K562 (cell line): ENCODE results near the gene TOR1A. TPM values are rescaled to one million over a fixed set of nuclear protein-coding genes. Genes with fewer than 3 reads are reported as not detected.
A peak's percentile ranks its signal among the peaks of the same experiment; 100 is the strongest.

Source experiments
- CHD1 ChIP-seq: fragments of 200-600 bp; sonication (generic); IDR thresholded peaks from one replicate; pipeline ENCODE4 v1.6.1; 2012; ENCODE audit warnings: mild to moderate bottlenecking, moderate library complexity, low read length, inconsistent platforms
- ELF4 ChIP-seq: fragments of 450-650 bp; formaldehyde crosslinking; IDR thresholded peaks from 2 replicates; pipeline ENCODE4 v1.4.0; 2022; ENCODE audit warnings: missing genetic modification characterization
- HDGF ChIP-seq: fragments of 450-650 bp; IDR thresholded peaks from 2 replicates; pipeline ENCODE4 v1.6.1; 2016
- POU5F1 ChIP-seq: fragments of 150-350 bp; IDR thresholded peaks from 2 replicates; pipeline ENCODE4 v1.6.1; 2014; ENCODE audit warnings: borderline replicate concordance, low read length, low read depth, mild to moderate bottlenecking; ENCODE audit not compliant: partially characterized antibody
- TAF15 ChIP-seq: fragments of 200-400 bp; formaldehyde crosslinking; IDR thresholded peaks from 2 replicates; pipeline ENCODE4 v1.6.1; 2017; ENCODE audit warnings: mild to moderate bottlenecking, low read depth, low read length, moderate library complexity
- ZFP36 ChIP-seq: fragments of 150-350 bp; IDR thresholded peaks from 2 replicates; pipeline ENCODE4 v1.6.1; 2018; ENCODE audit warnings: low read length, low read depth; ENCODE audit not compliant: partially characterized antibody
- polyA plus RNA-seq, 8 experiments: library from polyadenylated mRNA; depleted of rRNA in 4 of 8; stranded (reverse) in 5 of 8; unstranded in 3 of 8; fragments of >200 nt; fragmentation: Nextera tagmentation in 2 of 8; fragmentation: Illumina TruSeq in 1 of 8; extraction: Ambion mirVana in 2 of 8; extraction: Trizol in 1 of 8; gene quantifications; 2 replicates each; pipeline versions ENCODE4 v1.2.1 to v1.2.3, GENCODE V29; 2011 to 2014; ENCODE audit warnings: inconsistent platforms in 1 of 8, missing spikeins in 1 of 8
- total RNA-seq, 7 experiments: library from RNA; depleted of rRNA in 6 of 7; stranded (reverse); fragments of >200 nt in 6 of 7; fragmentation: Illumina TruSeq in 2 of 7; extraction: Trizol in 2 of 7; gene quantifications; 2 replicates each; pipeline versions ENCODE4 v1.2.1 to v1.2.3, GENCODE V29; 2011 to 2021; ENCODE audit warnings: low replicate concordance in 1 of 7
- TF ChIP-seq, protein P1 (sequence below): fragments of 250-450 bp; sonication (Bioruptor Pico); IDR thresholded peaks from 2 replicates; pipeline ENCODE4 v1.4.0; 2020; ENCODE audit warnings: mild to moderate bottlenecking
- TF ChIP-seq, protein P2 (sequence below): fragments of 250-450 bp; sonication (Bioruptor Pico); IDR thresholded peaks from 2 replicates; pipeline ENCODE4 v1.9.0; 2021; ENCODE audit warnings: mild to moderate bottlenecking, inconsistent platforms
- TF ChIP-seq, protein P3 (sequence below), 2 experiments: fragments of 450-650 bp; formaldehyde crosslinking in 1 of 2; IDR thresholded peaks; 2 replicates each; pipeline versions ENCODE4 v1.4.0 to v1.6.1; 2014 to 2020; ENCODE audit warnings: mild to moderate bottlenecking in 2 of 2, borderline replicate concordance in 1 of 2, low read depth in 1 of 2
- TF ChIP-seq, protein P4 (sequence below): fragments of 450-650 bp; formaldehyde crosslinking; IDR thresholded peaks from 2 replicates; pipeline ENCODE4 v1.4.0; 2022; ENCODE audit warnings: missing genetic modification characterization

The TOR1A gene
- total and polyA plus RNA-seq, 9 of the 15 experiments (the other 6 are each of a cell fraction or from before 2014, with no cell fraction given) = 4.5 to 85.8 (median 51.3) TPM

DNA sequence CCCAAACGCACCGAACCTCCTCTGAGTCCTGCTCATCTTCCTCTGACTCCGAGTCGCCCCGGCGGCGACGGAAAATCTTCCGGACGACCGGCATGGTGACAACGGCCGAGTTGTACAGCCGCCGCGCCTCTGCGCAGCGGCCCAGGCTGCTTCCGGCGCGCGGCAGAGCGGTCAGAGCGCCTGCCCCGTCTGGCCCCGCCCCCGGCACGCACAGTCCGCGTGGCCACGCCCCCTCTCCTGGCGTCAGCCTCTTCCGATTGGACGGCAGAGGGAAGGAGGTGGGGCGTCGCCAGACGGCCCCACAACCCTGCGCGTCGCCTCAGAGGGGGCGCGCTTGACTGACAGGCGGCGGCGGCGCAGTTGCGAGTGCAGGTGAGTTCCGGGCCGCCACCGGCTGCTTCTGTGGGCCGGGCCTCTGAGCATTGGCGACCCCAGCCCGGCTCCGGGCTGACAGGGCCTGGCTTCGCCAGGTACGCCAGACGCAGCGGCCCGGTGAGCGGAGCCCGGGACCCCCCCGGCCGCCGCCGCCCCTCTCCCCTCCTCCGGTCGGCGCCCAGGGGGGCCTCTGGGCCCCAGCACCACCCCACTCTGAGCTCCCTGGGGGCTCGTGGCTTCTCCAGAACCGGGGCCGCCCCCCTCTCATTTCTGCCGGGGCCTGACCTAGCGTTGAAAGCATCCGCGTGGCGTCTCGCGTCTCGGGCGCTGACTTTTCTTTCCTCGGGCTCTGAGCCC, 11.4 kb upstream of the TOR1A start, which contains the start of the genes C9orf78 and USP20 (continued):
- TF ChIP-seq, protein P1, sequence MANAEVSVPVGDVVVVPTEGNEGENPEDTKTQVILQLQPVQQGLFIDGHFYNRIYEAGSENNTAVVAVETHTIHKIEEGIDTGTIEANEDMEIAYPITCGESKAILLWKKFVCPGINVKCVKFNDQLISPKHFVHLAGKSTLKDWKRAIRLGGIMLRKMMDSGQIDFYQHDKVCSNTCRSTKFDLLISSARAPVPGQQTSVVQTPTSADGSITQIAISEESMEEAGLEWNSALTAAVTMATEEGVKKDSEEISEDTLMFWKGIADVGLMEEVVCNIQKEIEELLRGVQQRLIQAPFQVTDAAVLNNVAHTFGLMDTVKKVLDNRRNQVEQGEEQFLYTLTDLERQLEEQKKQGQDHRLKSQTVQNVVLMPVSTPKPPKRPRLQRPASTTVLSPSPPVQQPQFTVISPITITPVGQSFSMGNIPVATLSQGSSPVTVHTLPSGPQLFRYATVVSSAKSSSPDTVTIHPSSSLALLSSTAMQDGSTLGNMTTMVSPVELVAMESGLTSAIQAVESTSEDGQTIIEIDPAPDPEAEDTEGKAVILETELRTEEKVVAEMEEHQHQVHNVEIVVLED = peak; percentile 88
- TF ChIP-seq ELF4 (CRISPR knock-in tag) (peak; percentile 90; the same call in 1 of the 2 replicates), CHD1 (no peak), POU5F1 (peak; percentile 57), HDGF (no peak), ZFP36 (peak; percentile 6), TAF15 (no peak)
- TF ChIP-seq, protein P2, sequence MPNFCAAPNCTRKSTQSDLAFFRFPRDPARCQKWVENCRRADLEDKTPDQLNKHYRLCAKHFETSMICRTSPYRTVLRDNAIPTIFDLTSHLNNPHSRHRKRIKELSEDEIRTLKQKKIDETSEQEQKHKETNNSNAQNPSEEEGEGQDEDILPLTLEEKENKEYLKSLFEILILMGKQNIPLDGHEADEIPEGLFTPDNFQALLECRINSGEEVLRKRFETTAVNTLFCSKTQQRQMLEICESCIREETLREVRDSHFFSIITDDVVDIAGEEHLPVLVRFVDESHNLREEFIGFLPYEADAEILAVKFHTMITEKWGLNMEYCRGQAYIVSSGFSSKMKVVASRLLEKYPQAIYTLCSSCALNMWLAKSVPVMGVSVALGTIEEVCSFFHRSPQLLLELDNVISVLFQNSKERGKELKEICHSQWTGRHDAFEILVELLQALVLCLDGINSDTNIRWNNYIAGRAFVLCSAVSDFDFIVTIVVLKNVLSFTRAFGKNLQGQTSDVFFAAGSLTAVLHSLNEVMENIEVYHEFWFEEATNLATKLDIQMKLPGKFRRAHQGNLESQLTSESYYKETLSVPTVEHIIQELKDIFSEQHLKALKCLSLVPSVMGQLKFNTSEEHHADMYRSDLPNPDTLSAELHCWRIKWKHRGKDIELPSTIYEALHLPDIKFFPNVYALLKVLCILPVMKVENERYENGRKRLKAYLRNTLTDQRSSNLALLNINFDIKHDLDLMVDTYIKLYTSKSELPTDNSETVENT (CRISPR knock-in tag) = peak; percentile 64
- TF ChIP-seq, protein P3, sequence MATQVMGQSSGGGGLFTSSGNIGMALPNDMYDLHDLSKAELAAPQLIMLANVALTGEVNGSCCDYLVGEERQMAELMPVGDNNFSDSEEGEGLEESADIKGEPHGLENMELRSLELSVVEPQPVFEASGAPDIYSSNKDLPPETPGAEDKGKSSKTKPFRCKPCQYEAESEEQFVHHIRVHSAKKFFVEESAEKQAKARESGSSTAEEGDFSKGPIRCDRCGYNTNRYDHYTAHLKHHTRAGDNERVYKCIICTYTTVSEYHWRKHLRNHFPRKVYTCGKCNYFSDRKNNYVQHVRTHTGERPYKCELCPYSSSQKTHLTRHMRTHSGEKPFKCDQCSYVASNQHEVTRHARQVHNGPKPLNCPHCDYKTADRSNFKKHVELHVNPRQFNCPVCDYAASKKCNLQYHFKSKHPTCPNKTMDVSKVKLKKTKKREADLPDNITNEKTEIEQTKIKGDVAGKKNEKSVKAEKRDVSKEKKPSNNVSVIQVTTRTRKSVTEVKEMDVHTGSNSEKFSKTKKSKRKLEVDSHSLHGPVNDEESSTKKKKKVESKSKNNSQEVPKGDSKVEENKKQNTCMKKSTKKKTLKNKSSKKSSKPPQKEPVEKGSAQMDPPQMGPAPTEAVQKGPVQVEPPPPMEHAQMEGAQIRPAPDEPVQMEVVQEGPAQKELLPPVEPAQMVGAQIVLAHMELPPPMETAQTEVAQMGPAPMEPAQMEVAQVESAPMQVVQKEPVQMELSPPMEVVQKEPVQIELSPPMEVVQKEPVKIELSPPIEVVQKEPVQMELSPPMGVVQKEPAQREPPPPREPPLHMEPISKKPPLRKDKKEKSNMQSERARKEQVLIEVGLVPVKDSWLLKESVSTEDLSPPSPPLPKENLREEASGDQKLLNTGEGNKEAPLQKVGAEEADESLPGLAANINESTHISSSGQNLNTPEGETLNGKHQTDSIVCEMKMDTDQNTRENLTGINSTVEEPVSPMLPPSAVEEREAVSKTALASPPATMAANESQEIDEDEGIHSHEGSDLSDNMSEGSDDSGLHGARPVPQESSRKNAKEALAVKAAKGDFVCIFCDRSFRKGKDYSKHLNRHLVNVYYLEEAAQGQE (IDR thresholded peaks at IDR 0.05; ENCODE audit: borderline replicate concordance) = peak; percentile 37; the same call in 1 of the 2 replicates
- TF ChIP-seq, protein P3 (CRISPR knock-in tag; IDR thresholded peaks at IDR 0.05; ENCODE audit: low read depth) = peak; percentile 64
- TF ChIP-seq, protein P4, sequence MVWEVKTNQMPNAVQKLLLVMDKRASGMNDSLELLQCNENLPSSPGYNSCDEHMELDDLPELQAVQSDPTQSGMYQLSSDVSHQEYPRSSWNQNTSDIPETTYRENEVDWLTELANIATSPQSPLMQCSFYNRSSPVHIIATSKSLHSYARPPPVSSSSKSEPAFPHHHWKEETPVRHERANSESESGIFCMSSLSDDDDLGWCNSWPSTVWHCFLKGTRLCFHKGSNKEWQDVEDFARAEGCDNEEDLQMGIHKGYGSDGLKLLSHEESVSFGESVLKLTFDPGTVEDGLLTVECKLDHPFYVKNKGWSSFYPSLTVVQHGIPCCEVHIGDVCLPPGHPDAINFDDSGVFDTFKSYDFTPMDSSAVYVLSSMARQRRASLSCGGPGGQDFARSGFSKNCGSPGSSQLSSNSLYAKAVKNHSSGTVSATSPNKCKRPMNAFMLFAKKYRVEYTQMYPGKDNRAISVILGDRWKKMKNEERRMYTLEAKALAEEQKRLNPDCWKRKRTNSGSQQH (CRISPR knock-in tag) = 0 out of 2 replicates have a peak, but pooled peaks have one; percentile 55
- TF ChIP-seq, all 486 proteins: peak for 131
